H1 (cell line): ENCODE data around the gene PSORS1C1. TPM values are rescaled to one million over a fixed set of nuclear protein-coding genes. Genes with fewer than 3 reads are reported as not detected.

ENCODE experiments used
- CTCF ChIA-PET: fragments of 300-600 bp; sonication (Branson Sonifier 250); formaldehyde crosslinking; loops from one replicate; lab custom pipeline; 2021; ENCODE audit not compliant: partially characterized antibody; lab: Charles Lee
- POLR2A ChIA-PET: fragments of 300-600 bp; sonication (Branson Sonifier 250); formaldehyde crosslinking; loops from one replicate; lab custom pipeline; 2021; ENCODE audit warnings: inconsistent platforms; ENCODE audit not compliant: partially characterized antibody; lab: Charles Lee
- DNase-seq, 2 experiments: peaks; one replicate each; pipeline versions ENCODE4 v3.0.0 to v3.0.0-alpha.2; 2010 to 2022; ENCODE audit warnings: low spot score in 2 of 2, low read depth in 1 of 2, mixed read lengths in 1 of 2
- FAIRE-seq: peaks from 2 replicates; lab custom pipeline; 2011; peaks lifted over from hg19 to GRCh38; lab: Jason Lieb, UNC
- H2AFZ ChIP-seq: 2 replicates; pipeline ENCODE4 v1.8.1; 2012; ENCODE audit warnings: low read length, inconsistent platforms
- H2AK5ac ChIP-seq: 2 replicates; pipeline ENCODE4 v1.6.1; 2013; ENCODE audit warnings: low read depth, low read length
- H2BK120ac ChIP-seq: replicated peaks from 2 replicates; pipeline ENCODE3; 2013; ENCODE audit warnings: low read depth, low read length, inconsistent platforms
- H2BK12ac ChIP-seq: 2 replicates; pipeline ENCODE4 v1.6.1; 2013; ENCODE audit warnings: low read depth, low read length
- H2BK15ac ChIP-seq: 2 replicates; pipeline ENCODE4 v1.6.1; 2013; ENCODE audit warnings: low read length
- H2BK20ac ChIP-seq: 2 replicates; pipeline ENCODE4 v1.6.1; 2013; ENCODE audit warnings: low read length
- H2BK5ac ChIP-seq: 2 replicates; pipeline ENCODE4 v1.6.1; 2013; ENCODE audit warnings: low read depth, low read length
- H3K14ac ChIP-seq: 2 replicates; pipeline ENCODE4 v1.6.1; 2013; ENCODE audit warnings: inconsistent platforms; ENCODE audit not compliant: insufficient read length
- H3K18ac ChIP-seq: 2 replicates; pipeline ENCODE4 v1.6.1; 2013; ENCODE audit warnings: low read length; ENCODE audit errors: extremely low read depth
- H3K23ac ChIP-seq: 2 replicates; pipeline ENCODE4 v1.6.1; 2013; ENCODE audit warnings: inconsistent platforms; ENCODE audit not compliant: insufficient read length
- H3K23me2 ChIP-seq: 2 replicates; pipeline ENCODE4 v1.6.1; 2013; ENCODE audit warnings: low read depth, low read length
- H3K27ac ChIP-seq: 2 replicates; pipeline ENCODE4 v1.6.1; 2011; ENCODE audit warnings: low read depth, low read length, inconsistent platforms
- H3K27me3 ChIP-seq, 4 experiments: replicated peaks in 1 of 4; 1 replicate in 1 of 4; 2 replicates in 3 of 4; pipeline versions ENCODE4 v1.6.1 to v1.8.1; 2011 to 2013; ENCODE audit warnings: low read length in 3 of 4, mild to moderate bottlenecking in 3 of 4, inconsistent platforms in 2 of 4, mixed read lengths in 2 of 4, moderate library complexity in 1 of 4; ENCODE audit not compliant: control insufficient read depth in 3 of 4, insufficient read depth in 3 of 4; ENCODE audit errors: extremely low read depth in 1 of 4
- H3K36me3 ChIP-seq, 4 experiments: 2 replicates each; pipeline versions ENCODE4 v1.6.1 to v1.8.1; 2011 to 2013; ENCODE audit warnings: mild to moderate bottlenecking in 4 of 4, low read length in 3 of 4, moderate library complexity in 2 of 4, control low read depth in 1 of 4, inconsistent platforms in 1 of 4; ENCODE audit not compliant: insufficient read depth in 4 of 4, control insufficient read depth in 2 of 4
- H3K4ac ChIP-seq: replicated peaks from 2 replicates; pipeline ENCODE3; 2013; ENCODE audit warnings: low read length, low read depth, mixed read lengths, inconsistent platforms; ENCODE audit not compliant: insufficient read length
- H3K4me1 ChIP-seq, 4 experiments: replicated peaks in 1 of 4; 1 replicate in 1 of 4; 2 replicates in 3 of 4; pipeline versions ENCODE4 v1.6.1 to v1.8.1; 2011 to 2013; ENCODE audit warnings: low read length in 3 of 4, inconsistent platforms in 2 of 4, mixed read lengths in 1 of 4; ENCODE audit not compliant: insufficient read depth in 4 of 4, control insufficient read depth in 3 of 4
- H3K4me2 ChIP-seq, 2 experiments: 2 replicates each; pipeline versions ENCODE4 v1.6.1 to v1.8.1; 2011 to 2013; ENCODE audit warnings: low read depth in 2 of 2, low read length in 2 of 2, control low read depth in 1 of 2, inconsistent platforms in 1 of 2, mild to moderate bottlenecking in 1 of 2; ENCODE audit not compliant: insufficient read depth in 1 of 2
- H3K4me3 ChIP-seq, 4 experiments: fragments of 200-600, 300-600 bp in 1 of 4; sonication (generic), shearing (Covaris generic), sonication (Bioruptor Twin) in 1 of 4; 2 replicates each; pipeline versions ENCODE4 v1.5.1 to v1.8.1; 2011 to 2016; ENCODE audit warnings: low read length in 4 of 4, low read depth in 3 of 4, control low read depth in 2 of 4, inconsistent platforms in 2 of 4, mild to moderate bottlenecking in 2 of 4, mixed read lengths in 1 of 4, moderate library complexity in 1 of 4; ENCODE audit not compliant: insufficient read depth in 2 of 4; ENCODE audit errors: extremely low read depth in 1 of 4
- H3K56ac ChIP-seq: replicated peaks from 2 replicates; pipeline ENCODE3; 2013; ENCODE audit warnings: low read depth, mild to moderate bottlenecking, mixed read lengths, low read length, inconsistent platforms; ENCODE audit not compliant: insufficient read length
- H3K79me1 ChIP-seq: 2 replicates; pipeline ENCODE4 v1.6.1; 2013; ENCODE audit warnings: low read depth, low read length, control low read depth
- H3K79me2 ChIP-seq, 2 experiments: 2 replicates each; pipeline versions ENCODE4 v1.6.1 to v1.8.1; 2012 to 2013; ENCODE audit warnings: low read length in 2 of 2, mild to moderate bottlenecking in 2 of 2, inconsistent platforms in 1 of 2; ENCODE audit not compliant: insufficient read depth in 2 of 2, control insufficient read depth in 1 of 2
- H3K9ac ChIP-seq, 4 experiments: replicated peaks in 1 of 4; 1 replicate in 1 of 4; 2 replicates in 3 of 4; pipeline versions ENCODE4 v1.6.1 to v1.8.1; 2011 to 2013; ENCODE audit warnings: low read depth in 3 of 4, low read length in 3 of 4, control low read depth in 2 of 4, mild to moderate bottlenecking in 2 of 4, moderate library complexity in 2 of 4, inconsistent platforms in 1 of 4; ENCODE audit errors: extremely low read depth in 1 of 4
- H3K9me3 ChIP-seq, 2 experiments: 2 replicates each; pipeline versions ENCODE4 v1.6.1 to v1.8.1; 2012 to 2013; ENCODE audit warnings: mild to moderate bottlenecking in 2 of 2, moderate library complexity in 2 of 2, control low read depth in 1 of 2, inconsistent platforms in 1 of 2, low read depth in 1 of 2, low read length in 1 of 2, mixed read lengths in 1 of 2; ENCODE audit not compliant: insufficient read depth in 2 of 2
- H4K20me1 ChIP-seq, 2 experiments: replicated peaks in 1 of 2; 2 replicates each; pipeline versions ENCODE3 to v1.8.1; 2011 to 2013; ENCODE audit warnings: inconsistent platforms in 2 of 2, low read length in 2 of 2, mild to moderate bottlenecking in 1 of 2; ENCODE audit not compliant: insufficient read depth in 2 of 2, control insufficient read depth in 1 of 2
- H4K5ac ChIP-seq: 2 replicates; pipeline ENCODE4 v1.6.1; 2013; ENCODE audit warnings: low read length, low read depth, mixed read lengths, inconsistent platforms; ENCODE audit not compliant: insufficient read length
- H4K8ac ChIP-seq: 2 replicates; pipeline ENCODE4 v1.8.0; 2013; ENCODE audit warnings: mild to moderate bottlenecking, moderate library complexity, low read length, inconsistent platforms; ENCODE audit not compliant: insufficient read depth; ENCODE audit errors: extremely low read depth
- H4K91ac ChIP-seq: replicated peaks from 2 replicates; pipeline ENCODE3; 2013; ENCODE audit warnings: low read length, mixed read lengths, inconsistent platforms; ENCODE audit not compliant: insufficient read length
- BCL11A ChIP-seq, 2 experiments: IDR thresholded peaks; one replicate each; pipeline ENCODE4 v1.6.1; 2011; ENCODE audit warnings: low read depth in 2 of 2, low read length in 2 of 2, mild to moderate bottlenecking in 2 of 2
- CREB1 ChIP-seq: IDR thresholded peaks from 2 replicates; pipeline ENCODE4 v1.6.1; 2012; ENCODE audit warnings: inconsistent platforms
- EGR1 ChIP-seq: IDR thresholded peaks from 2 replicates; pipeline ENCODE4 v1.6.1; 2011; ENCODE audit warnings: low read depth, low read length, borderline replicate concordance
- EP300 ChIP-seq, 2 experiments: IDR thresholded peaks; 1 replicate in 1 of 2; 2 replicates in 1 of 2; pipeline ENCODE4 v1.6.1; 2011 to 2012; ENCODE audit warnings: low read depth in 2 of 2, low read length in 2 of 2, mild to moderate bottlenecking in 2 of 2, borderline replicate concordance in 1 of 2, inconsistent platforms in 1 of 2, moderate library complexity in 1 of 2
- FOSL1 ChIP-seq: IDR thresholded peaks from 2 replicates; pipeline ENCODE4 v1.6.1; 2011; ENCODE audit warnings: mild to moderate bottlenecking, low read depth, low read length, moderate library complexity; ENCODE audit not compliant: insufficient read depth
- NRF1 ChIP-seq: IDR thresholded peaks from 2 replicates; pipeline ENCODE4 v1.6.1; 2011; ENCODE audit warnings: mild to moderate bottlenecking, low read depth, low read length, improper control_type of control experiment
- SIN3A ChIP-seq, 2 experiments: IDR thresholded peaks in 1 of 2; conservative IDR thresholded peaks in 1 of 2; 2 replicates each; pipeline ENCODE4 v1.6.1; 2011 to 2012; ENCODE audit warnings: low read length in 2 of 2, improper control_type of control experiment in 1 of 2, low read depth in 1 of 2, mild to moderate bottlenecking in 1 of 2
- SP4 ChIP-seq: IDR thresholded peaks from 2 replicates; pipeline ENCODE4 v1.6.1; 2012; ENCODE audit warnings: low read length, inconsistent platforms
- TAF1 ChIP-seq: IDR thresholded peaks from 2 replicates; pipeline ENCODE4 v1.6.1; 2011; ENCODE audit warnings: mild to moderate bottlenecking, low read depth, low read length
- TCF12 ChIP-seq: IDR thresholded peaks from 2 replicates; pipeline ENCODE4 v1.6.1; 2011; ENCODE audit warnings: low read depth, mild to moderate bottlenecking, low read length
- TEAD4 ChIP-seq: IDR thresholded peaks from 2 replicates; pipeline ENCODE4 v1.6.1; 2012; ENCODE audit warnings: low read depth, low read length, inconsistent platforms, mixed read lengths
- WGBS, 2 experiments: shearing (Covaris generic) in 1 of 2; methylation state at CpG; one replicate each; pipeline versions ENCODE4 v1.1.6 to v1.1.7; 2013 to 2015; ENCODE audit warnings: low lambda C conversion rate in 2 of 2, mixed read lengths in 2 of 2, inconsistent platforms in 1 of 2, low coverage in 1 of 2, missing lambda C conversion rate in 1 of 2; ENCODE audit not compliant: insufficient replicate concordance in 2 of 2, insufficient coverage in 1 of 2, insufficient read length in 1 of 2; ENCODE audit errors: extremely low coverage in 1 of 2, missing lambda C conversion rate in 1 of 2; 5-methylcytosine and 5-hydroxymethylcytosine counted together
- polyA plus RNA-seq, 7 experiments: library from polyadenylated mRNA; depleted of rRNA in 3 of 7; stranded (reverse) in 5 of 7; unstranded in 2 of 7; fragments of >200 nt in 5 of 7; fragments of 200-250 nt in 2 of 7; gene quantifications; 1 replicate in 5 of 7; 2 replicates in 1 of 7; 4 replicates in 1 of 7; pipeline versions ENCODE4 v1.2.1 to v1.2.3, GENCODE V29; 2011 to 2013; ENCODE audit warnings: missing spikeins in 2 of 7, mixed read lengths in 2 of 7
- total RNA-seq: library from RNA; stranded (reverse); fragmentation: NEBNext Ultra II Directional; extraction: Animal tissue kit (Norgen Biotek cat#: 25700); gene quantifications from 2 replicates; pipeline ENCODE4 v1.2.1, GENCODE V29; 2021
- TF ChIP-seq, protein P1 (sequence below), 3 experiments: IDR thresholded peaks; 1 replicate in 2 of 3; 2 replicates in 1 of 3; pipeline versions ENCODE4 v1.5.1 to v1.6.1; 2011; ENCODE audit warnings: low read length in 3 of 3, mild to moderate bottlenecking in 3 of 3, inconsistent platforms in 2 of 3, low read depth in 1 of 3, moderate library complexity in 1 of 3; ENCODE audit not compliant: insufficient read depth in 1 of 3; ENCODE audit errors: control extremely low read depth in 1 of 3

Gene PSORS1C1
- total and polyA plus RNA-seq, 2 of the 8 experiments (the other 6 are each of a cell fraction or from before 2014, with no cell fraction given): 0.12 to 0.52 TPM

DNA sequence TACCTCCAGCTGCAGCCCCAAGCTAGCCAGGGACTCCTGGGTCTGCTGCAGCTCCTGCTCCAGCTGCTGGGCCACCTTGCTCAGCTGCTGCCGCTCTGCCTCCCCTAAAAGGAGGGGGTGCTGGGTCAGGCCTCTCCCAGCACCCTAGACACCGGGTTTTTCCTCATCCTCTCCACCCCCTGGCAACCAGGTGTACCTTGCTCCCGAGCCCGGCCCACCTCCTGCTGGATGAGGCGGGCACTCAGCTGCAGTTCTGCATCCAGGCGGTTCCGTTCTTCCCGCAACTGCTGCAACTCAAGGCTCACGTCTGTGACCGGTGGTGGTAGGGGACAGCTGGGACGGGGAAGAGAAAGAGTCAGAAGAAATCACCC is 30.4 kb downstream of the PSORS1C1 start:
- CTCF ChIA-PET: interaction anchor here (1.2 to 16.4 kb wide), 7 partner anchors 8 to 53 kb away, joined by 3 to 170 read pairs (median 5); no protein-coding TSS in a partner anchor
- H3K36me3 ChIP-seq: peaks cover 2 to 35% (median 7%) of the 10 kb centered on the region in 4 experiments; a peak in 7 of 8 replicates
- no peaks in the 10 kb centered on the region for H3K27me3 ChIP-seq
- H2BK5ac ChIP-seq: no peak overlapping the region
- no peak overlapping the region for H4K91ac ChIP-seq
- H3K23me2 ChIP-seq: no peaks in the 10 kb centered on the region; the same call in 1 of the 2 replicates
- no peaks in the 10 kb centered on the region for H3K79me2 ChIP-seq
- H3K9ac ChIP-seq: no peak overlapping the region
- no peak overlapping the region for H2AK5ac ChIP-seq
- H4K20me1 ChIP-seq: peaks cover 0 to 3% of the 10 kb centered on the region in 2 experiments
- no peak overlapping the region for H3K56ac ChIP-seq
- FAIRE-seq: no peak
- no peak overlapping the region for H3K4ac ChIP-seq
- no peak overlapping the region for H3K14ac ChIP-seq
- no peak overlapping the region for H4K8ac ChIP-seq
- H2BK20ac ChIP-seq: no peak overlapping the region
- H2BK12ac ChIP-seq: no peak overlapping the region
- H3K18ac ChIP-seq: no peak overlapping the region
- H2BK15ac ChIP-seq: no peak overlapping the region
- H3K9me3 ChIP-seq: no peaks in the 10 kb centered on the region
- no peak overlapping the region for H4K5ac ChIP-seq
- H3K27ac ChIP-seq: no peak overlapping the region
- 75% methylated on average over 11 of the region's 11 CpGs; no CpG with 5 or more reads in 1 of the 2 experiments for WGBS, 2 experiments
- POLR2A ChIA-PET: interaction anchor here (0.6 to 68.5 kb wide), 3 partner anchors 3 to 444 kb away, joined by 4 to 2251 read pairs (median 2251); partner anchors contain the start of genes CCHCR1, CDSN, POU5F1 and PSORS1C1
- no peak overlapping the region for H2AFZ ChIP-seq
- H2BK120ac ChIP-seq: no peak overlapping the region
- H3K79me1 ChIP-seq: no peaks in the 10 kb centered on the region
- no peak overlapping the region for H3K4me3 ChIP-seq
- H3K4me2 ChIP-seq: no peak overlapping the region
- no peak overlapping the region for H3K23ac ChIP-seq
- H3K4me1 ChIP-seq: peaks cover 0 to 8% (median 4%) of the 10 kb centered on the region in 4 experiments; a peak in 4 of 7 replicates
- no peak for DNase-seq
- no peak for TF ChIP-seq EGR1
- TF ChIP-seq BCL11A (IDR thresholded peaks at IDR 0.05; ENCODE audit: low read depth in 2 of 2, low read length in 2 of 2): no peak
- TF ChIP-seq TAF1: no peak
- no peak for TF ChIP-seq CREB1
- TF ChIP-seq TCF12: no peak
- TF ChIP-seq FOSL1: no peak
- TF ChIP-seq SIN3A (conservative IDR thresholded peaks at IDR 0.05 in 1 of 2, IDR thresholded peaks at IDR 0.05 in 1 of 2; ENCODE audit: low read depth in 1 of 2, low read length in 2 of 2): no peak
- TF ChIP-seq, protein P1, sequence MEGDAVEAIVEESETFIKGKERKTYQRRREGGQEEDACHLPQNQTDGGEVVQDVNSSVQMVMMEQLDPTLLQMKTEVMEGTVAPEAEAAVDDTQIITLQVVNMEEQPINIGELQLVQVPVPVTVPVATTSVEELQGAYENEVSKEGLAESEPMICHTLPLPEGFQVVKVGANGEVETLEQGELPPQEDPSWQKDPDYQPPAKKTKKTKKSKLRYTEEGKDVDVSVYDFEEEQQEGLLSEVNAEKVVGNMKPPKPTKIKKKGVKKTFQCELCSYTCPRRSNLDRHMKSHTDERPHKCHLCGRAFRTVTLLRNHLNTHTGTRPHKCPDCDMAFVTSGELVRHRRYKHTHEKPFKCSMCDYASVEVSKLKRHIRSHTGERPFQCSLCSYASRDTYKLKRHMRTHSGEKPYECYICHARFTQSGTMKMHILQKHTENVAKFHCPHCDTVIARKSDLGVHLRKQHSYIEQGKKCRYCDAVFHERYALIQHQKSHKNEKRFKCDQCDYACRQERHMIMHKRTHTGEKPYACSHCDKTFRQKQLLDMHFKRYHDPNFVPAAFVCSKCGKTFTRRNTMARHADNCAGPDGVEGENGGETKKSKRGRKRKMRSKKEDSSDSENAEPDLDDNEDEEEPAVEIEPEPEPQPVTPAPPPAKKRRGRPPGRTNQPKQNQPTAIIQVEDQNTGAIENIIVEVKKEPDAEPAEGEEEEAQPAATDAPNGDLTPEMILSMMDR (IDR thresholded peaks at IDR 0.05; ENCODE audit: control extremely low read depth in 1 of 3, insufficient read depth in 1 of 3, low read depth in 1 of 3, low read length in 3 of 3): no peak
- TF ChIP-seq SP4: no peak
- TF ChIP-seq EP300 (IDR thresholded peaks at IDR 0.05; ENCODE audit: borderline replicate concordance in 1 of 2, low read depth in 2 of 2, low read length in 2 of 2): no peak
- TF ChIP-seq TEAD4: no peak
- no peak for TF ChIP-seq NRF1
